HepG2 (cell line): ENCODE results near the gene NAV1. TPM values are rescaled to one million over a fixed set of nuclear protein-coding genes. Genes with fewer than 3 reads are reported as not detected.

Source experiments
- polyA plus RNA-seq, 8 experiments: library from polyadenylated mRNA; depleted of rRNA in 3 of 8; stranded (reverse) in 7 of 8; unstranded in 1 of 8; fragments of >200 nt; fragmentation: Illumina TruSeq in 4 of 8; extraction: Trizol in 4 of 8; gene quantifications; 2 replicates each; pipeline versions ENCODE4 v1.2.1 to v1.2.3, GENCODE V29; 2011 to 2016; ENCODE audit warnings: low read depth in 4 of 8, missing spikeins in 1 of 8, mixed read lengths in 1 of 8; ENCODE audit not compliant: insufficient read depth in 1 of 8
- total RNA-seq, 5 experiments: library from RNA; depleted of rRNA; stranded (reverse); fragments of >200 nt; fragmentation: Illumina TruSeq; extraction: Trizol; gene quantifications; 2 replicates each; pipeline ENCODE4 v1.2.3, GENCODE V29; 2016; ENCODE audit warnings: low read depth in 1 of 5

NAV1 gene
- total and polyA plus RNA-seq, 2 of the 13 experiments (the other 11 are each of a cell fraction or from before 2014, with no cell fraction given), result not detected

Other genes with a start within 250 kb of the NAV1 start
- 0.20 TPM in 1 of 2 replicates, not detected in the other for gene TNNT2, start 161.4 kb upstream of the NAV1 start, total RNA-seq (2016; rRNA removed; fragmentation: Illumina TruSeq; extraction: Trizol)
- 0.63 and 1.3 TPM in 2 replicates for gene TNNT2, start 161.4 kb upstream of the NAV1 start, polyA plus RNA-seq (2011; rRNA removed)
- gene LAD1, start 139.8 kb upstream of the NAV1 start, total RNA-seq (2016; rRNA removed; fragmentation: Illumina TruSeq; extraction: Trizol), result 41.2 and 65.6 TPM in 2 replicates
- 10.8 and 16.3 TPM in 2 replicates for gene LAD1, start 139.8 kb upstream of the NAV1 start, polyA plus RNA-seq (2011; rRNA removed)
- gene TNNI1, start 117.4 kb upstream of the NAV1 start, total RNA-seq (2016; rRNA removed; fragmentation: Illumina TruSeq; extraction: Trizol), result not detected in 2 replicates
- not detected in 2 replicates for gene TNNI1, start 117.4 kb upstream of the NAV1 start, polyA plus RNA-seq (2011; rRNA removed)
- gene PHLDA3, start 69.9 kb upstream of the NAV1 start, total RNA-seq (2016; rRNA removed; fragmentation: Illumina TruSeq; extraction: Trizol), result 29.1 and 33.6 TPM in 2 replicates
- 16.7 and 25.1 TPM in 2 replicates for gene PHLDA3, start 69.9 kb upstream of the NAV1 start, polyA plus RNA-seq (2011; rRNA removed)
- gene CSRP1, start 32.0 kb upstream of the NAV1 start, total RNA-seq (2016; rRNA removed; fragmentation: Illumina TruSeq; extraction: Trizol), result 68.9 and 70.8 TPM in 2 replicates
- 14.5 and 17.7 TPM in 2 replicates for gene CSRP1, start 32.0 kb upstream of the NAV1 start, polyA plus RNA-seq (2011; rRNA removed)